Stimulated activated CD8-positive, alpha-beta memory T cell treated with anti-CD3 and anti-CD28 coated beads, Interleukin-15, amount 100 ng/mL, for 4 hours (primary cell): Measurements from ENCODE around the gene SRCAP.

Source experiments
- DNase-seq, 2 donors: peaks; one replicate each; pipeline ENCODE4 v3.0.0-alpha.2; 2020; ENCODE audit warnings: low read depth in 2 of 2

SRCAP gene

DNA sequence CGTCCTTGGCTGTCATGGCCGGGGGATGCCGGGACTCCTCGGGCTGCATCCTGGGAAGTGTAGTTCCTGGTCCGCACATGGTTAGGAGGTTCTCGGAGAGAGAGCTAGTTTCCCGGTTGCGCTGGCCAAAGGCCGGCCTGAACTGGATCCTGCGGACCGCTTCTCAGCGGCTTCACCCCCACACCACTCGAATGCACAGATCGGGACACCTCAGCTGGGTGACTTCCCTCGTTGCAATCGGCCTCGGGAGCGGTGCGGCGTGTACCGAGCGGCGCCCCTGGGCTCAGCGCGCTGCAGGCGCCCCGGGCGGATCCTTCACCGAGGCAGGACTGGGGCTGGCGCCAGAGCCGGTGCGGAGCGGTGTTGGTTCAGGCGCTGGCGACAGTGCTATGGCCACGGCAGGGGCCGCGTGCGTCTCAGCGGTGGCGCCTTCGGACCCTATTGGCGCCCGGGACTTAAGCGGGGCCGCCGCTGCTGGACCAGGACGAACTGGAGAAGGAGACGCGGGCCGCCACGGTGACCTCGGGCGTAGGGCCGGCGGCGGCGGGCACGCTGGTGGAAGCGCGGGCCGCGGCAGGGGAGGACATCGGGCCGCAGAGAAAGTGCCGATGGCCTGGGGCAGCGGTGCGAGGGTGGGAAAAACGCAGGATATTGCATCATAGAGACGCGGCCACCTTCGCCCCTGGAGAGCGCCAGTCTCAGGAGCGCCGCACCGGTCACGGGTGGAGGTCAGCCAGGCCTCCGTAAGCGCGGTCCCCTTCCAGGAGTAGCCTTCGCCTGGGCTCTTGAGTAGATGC lies 76.6 kb downstream of the SRCAP start:
- DNase-seq: peak in 1 of 2 donors; percentile 31

DNA sequence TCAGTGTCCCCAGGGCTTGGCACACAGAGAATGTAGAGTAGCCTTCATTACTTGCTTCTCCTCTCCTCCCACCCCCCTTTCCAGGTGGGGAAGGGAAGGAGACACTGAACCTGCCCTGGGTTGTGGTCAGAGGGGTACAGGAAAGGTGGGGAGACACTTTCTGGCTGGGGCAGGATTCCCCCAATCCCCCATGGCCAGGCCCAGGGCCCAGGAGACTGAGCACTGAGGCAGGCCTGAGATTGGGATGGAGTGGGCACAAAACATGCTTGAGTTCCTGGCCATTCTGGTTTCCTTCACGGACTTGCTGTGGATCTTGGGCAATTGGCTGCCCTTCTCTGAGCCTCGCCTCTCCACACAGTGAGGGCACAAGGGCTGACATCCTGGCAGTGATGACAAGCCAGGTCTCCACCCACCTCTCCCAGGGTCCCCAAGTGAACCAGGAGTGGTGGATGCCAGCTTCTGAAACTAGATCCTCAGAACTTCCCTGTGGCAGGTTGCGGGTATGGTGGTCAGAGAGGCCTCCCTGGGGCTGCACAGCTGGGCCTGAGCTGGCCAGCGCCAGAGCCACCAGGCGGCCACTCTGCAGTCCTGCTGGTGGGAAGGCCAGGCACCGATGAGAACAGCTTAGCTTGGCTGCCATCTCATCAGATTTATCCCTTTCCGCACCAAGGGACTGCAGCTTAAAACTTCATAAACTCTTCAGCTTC lies 78.8 kb downstream of the SRCAP start:
- DNase-seq: no peak

DNA sequence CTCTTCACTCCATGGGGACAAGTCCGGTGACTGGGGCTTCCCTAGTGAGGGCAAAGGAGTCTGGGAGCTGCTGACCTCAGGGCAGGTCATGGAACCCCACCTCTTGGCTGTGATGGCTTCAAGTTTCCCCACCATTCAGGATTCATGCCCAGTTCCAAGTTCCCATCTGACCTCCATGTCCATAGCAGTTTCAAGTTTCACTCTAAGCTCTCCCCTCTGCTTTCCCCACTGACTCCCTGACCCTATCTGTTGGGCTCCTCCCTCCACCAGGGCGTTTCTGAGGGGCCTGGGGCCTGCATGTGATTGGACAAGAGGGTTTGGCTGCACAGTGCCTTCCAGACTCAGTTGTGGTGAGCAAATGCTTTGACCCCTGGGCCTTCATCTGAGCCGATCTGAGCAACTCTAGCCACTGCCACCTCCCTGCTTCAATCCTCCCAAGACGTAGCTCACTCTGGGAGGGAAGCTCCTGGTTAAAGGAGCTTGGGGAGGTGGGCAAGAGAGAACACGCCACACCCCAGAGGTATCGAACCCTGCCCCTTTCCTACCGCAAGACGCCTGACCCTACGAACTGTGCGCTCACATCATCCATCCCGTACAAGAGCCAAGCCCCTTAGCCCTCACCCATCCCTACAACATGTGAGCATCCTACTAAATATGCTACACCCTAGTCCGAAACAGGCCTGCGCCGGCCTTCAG lies 79.7 kb downstream of the SRCAP start:
- no peak for DNase-seq

DNA sequence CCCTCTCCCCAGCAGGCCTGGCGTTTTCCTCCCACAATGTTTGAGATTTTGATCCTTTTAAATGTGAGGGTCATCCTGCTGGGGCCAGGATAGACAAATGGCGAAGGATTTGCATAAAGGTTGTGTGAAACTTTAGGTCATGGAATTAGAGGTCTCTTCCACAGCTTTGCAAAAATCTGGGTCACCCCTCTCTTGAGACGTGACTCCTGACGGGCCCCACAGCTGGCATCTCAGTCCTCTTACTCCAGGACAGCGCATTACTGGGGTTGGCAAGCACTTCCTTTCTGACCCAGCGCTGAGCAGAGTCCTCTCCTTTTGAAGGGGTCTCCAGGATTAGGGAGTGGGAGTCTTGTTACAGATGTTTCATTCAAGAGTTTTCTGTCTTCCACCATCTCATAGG lies 80.6 kb downstream of the SRCAP start:
- DNase-seq: no peak

- no peak for DNase-seq
These were observed 81.0 kb downstream of the SRCAP start for GRCh38 chr16:30780021-30780420.

GRCh38 chr16:30780549-30780948 lies 81.6 kb downstream of the SRCAP start:
- no peak for DNase-seq

- no peak for DNase-seq
These were observed 83.7 kb downstream of the SRCAP start for GRCh38 chr16:30782486-30783279.

DNA sequence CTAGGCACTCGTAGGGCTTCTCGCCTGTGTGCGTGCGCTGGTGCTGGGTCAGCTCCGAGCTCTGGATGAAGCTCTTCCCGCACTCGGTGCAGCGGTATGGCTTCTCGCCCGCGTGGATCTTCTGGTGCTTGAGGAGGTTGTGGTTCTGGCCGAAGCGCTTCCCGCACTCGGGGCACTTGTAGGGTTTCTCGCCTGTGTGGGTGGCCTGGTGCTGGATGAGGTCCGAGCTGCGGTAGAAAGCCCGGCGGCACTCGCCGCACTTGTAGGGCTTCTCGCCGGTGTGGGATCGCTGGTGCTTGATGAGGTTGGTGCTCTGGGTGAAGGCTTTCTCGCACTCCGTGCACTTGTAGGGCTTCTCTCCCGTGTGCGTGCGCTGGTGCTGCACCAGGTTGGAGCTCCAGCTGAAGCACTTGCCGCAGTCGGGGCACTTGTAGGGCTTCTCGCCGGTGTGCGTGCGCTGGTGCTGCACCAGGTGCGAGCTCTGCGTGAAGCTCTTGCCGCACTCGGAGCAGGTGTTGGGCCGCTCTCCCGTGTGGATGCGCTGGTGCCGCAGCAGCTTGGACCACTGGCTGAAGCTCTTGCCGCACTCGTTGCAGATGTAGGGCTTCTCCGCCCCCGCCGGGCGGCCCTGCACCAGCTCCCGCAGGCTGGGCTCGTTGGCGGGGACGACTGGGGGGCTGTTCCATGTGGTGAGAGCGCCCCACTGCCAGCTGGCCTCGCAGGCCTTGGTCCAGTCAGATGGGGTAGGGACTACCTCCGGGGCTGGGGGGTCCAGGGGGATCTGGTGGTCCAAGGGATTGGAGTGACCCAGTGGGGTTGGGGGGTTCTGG lies 84.5 kb downstream of the SRCAP start:
- DNase-seq: no peak

DNA sequence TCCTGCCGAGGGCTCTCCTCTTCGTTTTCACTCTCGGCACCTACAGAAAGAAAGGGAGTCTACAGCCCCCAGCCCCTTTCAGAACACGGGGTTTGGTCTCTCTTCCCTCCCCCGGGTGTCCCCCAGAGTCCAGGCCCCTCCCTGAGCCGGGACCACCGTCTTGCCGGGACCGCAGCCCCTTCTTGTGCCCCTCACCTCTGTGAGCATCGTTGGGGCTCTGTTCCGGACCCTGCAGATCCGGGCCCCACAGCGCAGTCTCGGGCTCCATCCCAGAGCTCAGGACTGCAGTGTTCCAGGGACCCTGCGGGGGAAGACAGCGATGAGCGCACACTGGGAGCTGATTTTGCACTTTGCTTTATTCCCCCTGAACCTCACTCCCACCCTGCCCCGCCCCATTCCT lies 85.2 kb downstream of the SRCAP start:
- DNase-seq: no peak

DNA sequence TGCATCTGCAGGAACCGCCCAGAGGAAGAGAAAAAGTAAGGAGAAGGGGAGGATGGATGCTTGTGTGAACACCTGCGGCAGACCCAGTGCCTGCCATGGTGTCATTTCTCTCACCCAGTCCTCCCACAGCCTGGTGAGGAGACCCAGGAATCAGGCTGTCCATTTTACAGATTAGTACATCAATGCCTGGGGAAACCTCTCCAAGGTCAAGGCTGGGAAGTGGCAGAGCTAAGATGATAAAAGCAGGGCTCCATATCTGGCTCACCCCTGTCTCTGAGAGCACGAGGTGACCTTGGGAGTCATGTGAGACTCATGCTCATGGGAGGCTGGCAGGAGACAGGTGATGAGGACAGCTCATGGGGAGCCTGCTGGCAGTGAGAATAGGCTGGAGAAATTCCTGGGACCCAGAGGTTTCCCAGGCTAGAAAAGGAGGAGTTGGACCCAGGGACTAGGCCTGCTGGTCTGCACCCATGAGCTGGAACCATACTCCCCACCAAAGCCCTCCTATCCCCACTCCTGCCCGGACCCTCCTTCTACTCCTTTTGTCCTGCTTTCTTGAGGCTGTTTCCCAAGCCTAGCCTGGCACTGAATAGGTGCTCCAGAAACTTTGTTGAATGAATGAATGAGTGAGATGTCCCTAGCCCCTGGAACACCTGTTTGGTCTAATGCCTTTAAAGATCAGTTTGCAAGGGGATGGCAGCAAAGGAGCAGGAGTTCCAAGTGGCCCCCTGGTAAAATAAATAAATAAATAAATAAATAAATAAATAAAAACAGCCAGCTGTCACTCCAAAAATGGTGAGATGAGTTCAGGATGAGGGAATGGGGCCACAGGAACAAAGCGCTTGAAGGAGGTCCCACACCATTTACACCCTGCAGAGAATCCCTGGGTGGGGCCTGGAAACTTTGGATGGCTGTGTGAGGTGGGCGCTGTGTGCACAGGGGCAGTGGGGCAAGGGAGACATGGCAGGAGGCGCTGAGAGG lies 86.4 kb downstream of the SRCAP start:
- no peak for DNase-seq

DNA sequence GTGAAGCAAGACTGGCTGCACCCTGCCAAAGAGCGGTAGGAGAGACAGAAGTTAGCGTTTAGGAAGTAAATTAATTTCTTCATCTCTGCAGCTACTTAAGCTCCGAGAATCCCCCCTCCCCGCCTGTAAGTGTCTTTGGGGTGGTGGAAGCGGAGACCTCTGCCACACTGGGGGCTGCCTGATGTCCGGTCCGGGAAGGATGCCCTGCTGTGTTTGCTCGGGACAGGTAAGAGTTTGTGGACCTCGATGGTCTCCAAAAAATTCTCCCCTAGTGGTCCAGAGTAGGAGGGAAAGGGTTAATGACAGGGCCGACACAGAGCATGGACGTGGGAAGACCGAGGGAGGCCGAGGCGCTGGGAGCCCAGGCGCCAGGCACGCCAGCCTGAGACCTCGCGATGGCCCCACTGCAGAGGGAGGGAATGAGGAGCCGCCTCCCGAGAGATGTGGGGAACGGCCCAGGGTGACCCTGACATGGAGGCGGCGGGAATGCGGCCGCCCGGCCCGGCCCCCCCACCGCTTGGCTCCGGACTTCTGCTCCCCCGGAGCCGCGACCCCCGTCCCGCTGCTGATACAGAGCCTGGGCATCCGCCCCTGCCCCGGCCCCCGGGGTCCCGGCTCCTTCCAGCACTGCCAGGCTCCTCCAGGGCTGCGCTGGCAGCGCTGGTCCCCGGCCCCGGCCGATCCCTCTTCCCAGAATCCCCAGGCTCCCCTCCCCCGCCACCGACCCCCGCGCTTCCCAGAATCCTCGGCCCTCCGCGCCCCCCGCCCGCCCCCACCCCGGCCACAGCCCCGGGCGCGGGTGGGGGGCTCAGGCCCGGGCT lies 87.4 kb downstream of the SRCAP start:
- no peak for DNase-seq

- no peak for DNase-seq
These were observed 88.1 kb downstream of the SRCAP start, which contains the start of gene ZNF629 for GRCh38 chr16:30786936-30787612. TSS of gene ZNF629 (minus strand) at chr16:30787205. CDS start at chr16:30784482, 2,723 bp downstream.

DNA sequence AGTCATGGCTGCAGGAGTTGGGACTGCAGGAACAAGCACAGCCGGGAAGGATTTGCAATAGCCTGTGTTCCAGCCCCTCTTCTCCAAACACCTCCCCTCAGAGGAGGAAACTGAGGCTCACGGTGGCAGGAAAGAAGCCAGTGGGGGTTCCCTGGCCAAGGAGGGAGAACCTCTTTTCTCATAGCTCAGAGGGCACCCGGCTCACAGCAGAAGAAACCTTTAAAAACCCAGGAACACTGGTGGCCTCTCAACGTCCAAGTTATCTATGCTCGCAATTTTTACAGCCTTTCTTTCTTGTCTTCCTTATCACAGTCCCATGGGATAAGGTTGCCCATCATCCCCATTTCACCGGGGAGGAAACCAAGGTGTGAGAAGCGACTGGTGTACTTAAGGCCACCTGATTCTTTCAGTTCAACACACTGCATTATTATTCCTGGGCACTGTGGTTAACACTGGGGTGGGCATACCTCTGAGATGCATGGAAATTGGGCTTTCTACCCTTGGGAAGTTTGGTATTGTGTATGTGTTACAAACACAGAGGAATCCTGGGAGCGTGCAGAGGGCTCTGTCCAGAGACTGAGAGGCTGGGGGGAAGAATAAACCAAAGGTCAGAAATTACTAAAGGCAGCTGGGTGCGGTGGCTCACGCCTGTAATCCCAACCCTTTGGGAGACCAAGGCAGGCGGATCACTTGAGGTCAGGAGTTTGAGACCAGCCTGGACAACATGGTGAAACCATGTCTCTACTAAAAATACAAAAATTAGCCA lies 88.8 kb downstream of the SRCAP start:
- no peak for DNase-seq
